Activated CD4-positive, CD25-positive, alpha-beta regulatory T cell treated with anti-CD3 and anti-CD28 coated beads, Interleukin-2, amount 50 U/mL, for 72 hours (primary cell): Measurements from ENCODE around the gene OR2A25.

Experiments
- DNase-seq: peaks from one replicate; pipeline ENCODE4 v3.0.0; 2021

OR2A25 gene

DNA sequence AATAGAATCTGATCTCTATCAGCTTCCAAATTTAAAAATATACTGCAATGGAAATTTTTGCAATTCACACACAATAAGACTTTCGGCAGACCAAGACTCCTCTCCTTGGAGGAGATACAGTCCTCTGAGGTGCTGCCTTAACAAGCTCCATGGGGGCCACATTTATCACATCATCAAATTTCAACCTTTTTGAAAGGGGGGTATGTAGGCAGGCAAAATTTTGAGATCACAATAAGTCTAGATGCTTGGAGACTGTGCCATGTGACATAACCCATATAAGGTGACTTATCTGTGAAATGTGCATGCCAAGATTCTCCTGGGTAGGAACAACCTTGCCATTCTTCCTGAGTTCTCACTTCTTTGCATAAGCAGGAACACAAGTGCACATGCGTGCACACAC, 16.4 kb downstream of the OR2A25 start, which contains the start of gene OR2A12:
Gene OR2A12 (plus strand): TSS at position 301 of the 400 bp plus-strand sequence. CDS start 8,830 bp downstream, outside the sequence.
- DNase-seq = no peak

DNA sequence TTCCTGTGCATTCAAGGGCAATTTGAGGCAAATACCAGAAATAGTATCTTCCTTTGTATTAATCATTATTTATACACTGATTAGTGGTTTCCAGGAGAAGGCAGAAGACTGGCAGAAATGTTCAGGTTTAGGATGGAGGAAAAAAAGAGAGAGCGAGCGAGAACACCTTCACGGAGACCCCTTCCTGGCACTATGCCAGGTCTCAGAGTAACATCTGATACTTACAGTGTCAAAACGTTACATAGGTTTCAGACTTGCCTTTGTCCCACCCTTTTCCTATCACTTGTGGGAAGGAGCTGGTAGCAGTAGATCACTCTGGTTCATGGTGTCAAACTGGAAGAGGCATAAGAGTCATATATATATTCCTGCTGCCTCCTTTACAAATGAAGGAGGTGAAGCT, 17.1 kb downstream of the OR2A25 start:
- DNase-seq = no peak

DNA sequence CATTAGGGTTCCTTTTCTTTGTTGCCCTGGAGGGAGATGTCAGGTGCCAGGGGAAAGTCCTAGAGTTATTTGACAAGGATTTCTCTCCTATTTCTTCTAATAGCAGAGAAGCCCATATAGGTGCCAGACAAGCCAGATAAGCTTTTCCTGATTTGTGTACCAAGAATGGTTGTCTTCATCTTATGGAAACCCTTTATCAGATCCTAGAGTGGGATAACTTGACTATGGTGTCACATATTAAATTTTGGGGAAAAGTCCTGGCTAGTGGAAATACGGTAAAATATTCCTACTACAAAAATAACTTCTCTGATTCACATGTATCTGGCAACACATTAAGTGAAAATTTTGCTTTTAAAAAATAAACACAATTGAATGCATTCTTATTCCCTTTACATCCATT, 17.6 kb downstream of the OR2A25 start:
- DNase-seq = no peak

DNA sequence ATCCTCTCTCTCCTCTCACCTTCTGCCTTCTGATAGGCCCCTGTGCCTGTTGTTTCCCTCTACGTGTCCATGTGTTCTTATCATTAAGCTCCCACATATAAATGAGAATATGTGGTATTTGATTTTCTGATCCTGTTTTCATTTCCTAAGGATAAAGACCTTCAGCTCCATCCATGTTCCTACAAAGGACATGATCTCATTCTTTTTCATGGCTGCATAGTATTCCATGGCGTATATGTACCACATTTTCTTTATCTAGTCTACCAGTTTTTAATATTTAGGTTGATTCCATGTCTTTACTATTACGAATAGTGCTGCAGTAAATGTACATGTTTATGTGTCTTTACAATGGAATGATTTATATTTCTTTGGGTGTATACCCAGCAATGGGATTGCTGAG, 21.1 kb downstream of the OR2A25 start:
- no peak for DNase-seq

DNA sequence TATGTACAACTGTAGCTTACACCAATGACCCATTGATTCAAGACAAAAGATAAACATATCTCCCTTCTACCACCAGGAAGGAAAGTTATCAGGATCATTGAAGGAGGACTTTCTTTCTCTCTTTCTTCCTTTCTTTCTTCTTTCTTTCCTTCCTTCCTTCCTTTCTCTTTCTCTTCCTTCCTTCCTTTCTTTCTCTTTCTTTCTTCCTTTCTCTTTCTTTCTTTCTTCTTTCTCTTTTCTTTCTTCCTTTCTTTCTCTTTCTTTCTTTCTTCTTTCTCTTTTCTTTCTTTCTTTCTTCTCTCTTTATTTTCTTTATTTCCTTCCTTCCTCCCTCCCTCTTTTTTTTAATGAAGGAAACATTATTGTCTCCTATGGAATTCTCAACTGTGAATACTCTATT, 29.2 kb downstream of the OR2A25 start:
- no peak for DNase-seq

DNA sequence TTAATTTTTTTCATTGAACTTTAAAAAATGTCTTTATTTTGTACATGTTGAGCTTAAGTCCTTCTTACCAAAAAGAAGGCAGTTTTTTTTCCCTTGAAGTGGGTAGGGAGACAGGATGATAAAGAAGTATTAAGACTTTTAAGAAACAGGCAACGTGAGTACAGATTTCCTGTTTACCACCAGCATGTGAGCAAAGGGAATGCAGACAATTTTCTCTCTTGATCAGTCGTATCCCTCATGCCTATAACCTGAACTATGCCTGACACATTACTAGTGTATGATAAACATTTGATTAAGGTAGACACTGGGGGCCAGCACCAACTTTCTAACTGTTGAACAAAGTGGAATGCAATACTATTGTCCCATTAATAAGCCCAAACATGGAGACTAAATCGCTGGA, 31.0 kb downstream of the OR2A25 start:
- no peak for DNase-seq

DNA sequence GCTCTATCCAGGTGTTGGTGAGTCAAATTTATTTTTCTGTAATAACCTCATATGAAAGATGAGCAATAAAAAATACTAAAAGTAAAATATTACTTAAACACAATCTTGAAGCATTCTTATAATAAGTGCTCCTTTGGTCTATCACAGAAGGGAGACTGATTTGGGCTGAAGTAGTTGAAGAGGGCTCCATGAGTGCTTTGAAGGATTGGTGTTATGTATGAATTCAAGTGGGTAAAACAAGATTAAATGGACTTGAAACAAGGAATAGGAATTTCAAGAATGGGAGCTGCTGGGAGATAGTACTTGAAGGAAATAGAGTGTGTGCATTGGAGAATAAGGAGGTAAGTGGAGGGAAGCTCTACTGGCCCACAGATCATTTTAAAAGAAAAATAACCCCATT, 32.4 kb downstream of the OR2A25 start:
- DNase-seq = no peak

DNA sequence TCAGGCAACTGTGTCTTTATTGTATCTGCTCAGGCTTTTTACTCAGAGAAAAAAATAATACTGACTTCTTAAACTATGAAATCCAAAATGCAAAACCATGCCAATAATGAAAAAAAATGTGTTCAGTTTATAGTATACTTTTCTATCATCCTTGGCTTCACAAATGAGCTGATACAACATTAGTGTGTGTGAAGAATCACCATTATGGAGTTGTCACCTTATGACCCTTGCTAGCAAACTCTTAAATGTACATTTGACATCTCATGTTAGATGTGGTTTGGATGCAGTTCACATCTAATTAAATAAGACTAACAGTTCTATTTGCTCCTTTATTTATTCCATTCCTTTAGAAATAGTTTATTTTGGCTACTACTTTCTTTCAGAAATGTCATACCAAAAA, 35.6 kb downstream of the OR2A25 start:
- DNase-seq = no peak

DNA sequence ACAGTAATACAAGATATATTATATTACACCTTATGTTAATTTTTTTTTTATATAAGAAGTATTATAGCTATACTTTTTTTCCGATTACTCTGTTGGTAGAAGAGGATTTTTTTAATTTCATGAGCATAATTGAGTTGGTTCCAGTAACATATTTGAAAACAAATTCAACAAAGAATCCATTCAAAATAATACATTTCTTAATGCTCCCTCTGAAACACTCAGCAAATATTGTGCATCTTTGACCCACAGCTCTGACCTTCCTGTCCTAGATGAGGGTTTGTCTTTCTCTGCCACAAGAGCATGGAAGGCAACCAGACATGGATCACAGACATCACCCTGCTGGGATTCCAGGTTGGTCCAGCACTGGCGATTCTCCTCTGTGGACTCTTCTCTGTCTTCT, 39.7 kb downstream of the OR2A25 start, which contains the start of gene OR2A2:
Gene OR2A2 (plus strand): TSS at position 301 of the 400 bp plus-strand sequence. CDS start 0 bp downstream, at position 301.
- DNase-seq = no peak

DNA sequence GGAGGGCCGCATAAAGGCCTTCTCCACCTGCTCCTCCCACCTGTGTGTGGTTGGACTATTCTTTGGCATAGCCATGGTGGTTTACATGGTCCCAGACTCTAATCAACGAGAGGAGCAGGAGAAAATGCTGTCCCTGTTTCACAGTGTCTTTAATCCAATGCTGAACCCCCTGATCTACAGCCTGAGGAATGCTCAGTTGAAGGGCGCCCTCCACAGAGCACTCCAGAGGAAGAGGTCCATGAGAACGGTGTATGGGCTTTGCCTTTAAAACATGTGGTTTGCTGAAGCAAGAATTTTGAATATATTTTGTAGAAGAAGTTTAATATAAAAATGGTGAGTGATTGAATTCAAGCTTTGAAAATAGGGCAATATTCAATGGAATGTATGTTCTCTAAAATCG, 40.7 kb downstream of the OR2A25 start:
- no peak for DNase-seq

DNA sequence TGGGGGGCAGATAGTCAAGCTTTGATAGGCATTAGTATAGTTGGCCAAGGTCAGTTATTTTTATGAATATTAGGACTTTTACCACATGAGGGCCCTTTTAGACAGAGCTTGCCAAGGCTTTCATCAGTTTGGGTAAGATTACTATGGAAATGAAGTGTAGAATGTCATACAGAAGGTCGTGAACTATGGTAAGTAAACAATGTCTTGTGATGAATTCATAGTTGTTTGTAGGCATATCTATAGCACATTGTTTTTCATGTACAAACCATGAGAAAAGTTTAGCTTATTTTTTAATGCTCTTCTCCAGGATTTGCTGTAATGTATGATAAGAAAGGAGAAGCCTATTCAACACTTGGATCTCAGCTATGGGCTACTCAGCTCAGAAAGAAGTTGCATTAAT, 44.0 kb downstream of the OR2A25 start:
- no peak for DNase-seq

DNA sequence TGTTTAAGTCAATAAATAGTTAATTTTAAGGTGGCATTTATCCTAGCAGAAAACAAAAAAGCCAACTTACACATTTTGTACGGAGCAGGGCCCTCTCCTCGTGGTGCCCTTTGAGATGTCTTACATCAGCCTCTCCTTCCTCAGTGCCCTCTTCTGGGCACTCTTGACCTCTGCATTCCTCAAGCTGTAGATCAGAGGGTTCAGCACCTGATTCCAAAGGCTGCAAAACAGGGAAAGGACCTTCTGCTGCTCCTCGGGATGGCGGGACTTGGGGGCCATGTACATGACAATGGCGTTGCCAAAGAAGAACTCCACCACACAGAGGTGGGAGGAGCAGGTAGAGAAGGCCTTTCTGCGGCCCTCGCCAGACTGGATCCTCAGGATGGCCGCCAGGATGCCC, 48.7 kb downstream of the OR2A25 start:
- DNase-seq = no peak

DNA sequence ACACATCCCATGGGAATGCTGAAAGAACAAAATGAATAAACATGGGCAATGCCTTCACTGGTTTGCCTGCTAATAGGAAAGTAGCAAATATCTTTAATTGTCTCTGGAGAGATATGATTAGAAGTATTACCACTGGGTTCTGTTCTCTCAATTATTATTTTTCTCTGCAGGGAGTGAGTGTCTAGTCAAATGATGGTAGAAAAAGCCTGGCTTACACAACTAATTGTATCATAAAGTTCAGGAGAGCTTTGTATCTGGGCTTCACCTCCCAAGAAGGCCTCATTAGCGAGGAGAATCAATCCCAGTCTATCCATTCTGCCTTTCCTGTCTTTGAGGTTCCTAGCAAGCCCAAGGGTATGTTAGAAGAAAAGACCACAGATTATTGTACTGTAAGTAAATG, 53.3 kb downstream of the OR2A25 start, which contains the start of gene OR2A14:
Gene OR2A14 (plus strand): TSS at position 301 of the 400 bp plus-strand sequence. CDS start 5,937 bp downstream, outside the sequence.
- no peak for DNase-seq
